ENCODE results near the gene MAU2. TPM values are rescaled to one million over a fixed set of nuclear protein-coding genes. Genes with fewer than 3 reads are reported as not detected.
"Not testable (repeated sequence)": the region's sequence is repeated elsewhere in the genome, so short reads cannot be mapped to it uniquely, and the experiment has no call there.

MAU2 gene
- total RNA-seq, 1 donor from 2014 or later, result 40.8 TPM

GRCh38 chr19:19347401-19348110 is 26.9 kb downstream of the MAU2 start:
- DNase-seq, result no peak

DNA sequence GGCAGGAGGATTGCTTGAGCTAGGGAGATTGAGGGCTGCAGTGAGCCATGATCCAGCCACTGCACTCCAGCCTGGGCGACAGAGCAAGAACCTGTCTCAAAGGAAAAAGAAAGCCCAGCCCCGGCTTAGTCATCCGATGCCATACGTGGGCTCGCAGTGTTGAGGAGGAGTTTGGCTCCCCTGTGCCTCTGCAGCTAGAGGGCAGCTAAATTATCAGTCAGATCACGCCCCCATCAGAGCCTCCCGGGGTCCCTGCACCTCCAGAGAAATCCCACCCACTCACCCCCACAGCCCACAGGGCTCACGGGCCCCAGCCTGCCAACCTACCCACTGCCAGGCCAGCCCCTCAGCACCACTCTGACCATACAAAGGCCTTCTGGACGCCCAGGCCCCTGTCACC is 27.6 kb downstream of the MAU2 start:
- no peak for DNase-seq

DNA sequence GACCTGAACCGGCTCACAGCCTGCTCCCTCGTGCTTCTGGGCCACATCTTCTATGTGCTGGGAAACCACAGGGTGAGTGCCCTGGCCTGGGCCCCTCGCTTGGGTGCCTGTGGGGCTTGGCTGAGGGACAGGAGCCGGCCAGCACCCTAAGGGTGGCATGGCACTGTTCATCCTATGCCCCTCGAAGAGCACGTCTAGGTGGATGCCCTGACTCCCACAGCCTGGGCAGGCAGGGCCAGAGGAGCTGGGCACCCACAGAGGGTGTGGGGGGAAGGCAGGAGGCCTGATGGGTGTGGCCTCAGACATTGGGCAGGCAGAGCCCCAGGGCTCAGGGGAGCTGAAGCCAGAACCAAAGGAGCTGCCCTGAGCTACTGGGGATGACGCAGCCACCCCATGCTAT is 28.7 kb downstream of the MAU2 start:
- no peak for DNase-seq

DNA sequence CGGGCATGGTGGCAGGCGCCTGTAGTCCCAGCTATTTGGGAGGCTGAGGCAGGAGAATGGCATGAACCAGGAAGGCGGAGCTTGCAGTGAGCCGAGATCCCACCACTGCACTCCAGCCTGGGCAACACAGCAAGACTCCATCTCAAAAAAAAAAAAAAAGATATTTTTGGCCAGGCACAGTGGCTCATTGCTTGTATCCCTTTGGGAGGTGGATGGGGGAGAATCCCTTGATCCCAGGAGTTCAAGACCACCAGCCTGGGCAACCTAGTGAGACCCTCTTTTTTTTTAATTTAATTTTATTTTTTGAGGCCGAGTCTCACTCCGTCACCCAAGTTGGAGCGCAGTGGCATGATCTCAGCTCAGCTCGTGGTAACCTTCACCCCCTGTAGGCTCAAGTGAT is 30.1 kb downstream of the MAU2 start:
- not testable (repeated sequence) for DNase-seq

DNA sequence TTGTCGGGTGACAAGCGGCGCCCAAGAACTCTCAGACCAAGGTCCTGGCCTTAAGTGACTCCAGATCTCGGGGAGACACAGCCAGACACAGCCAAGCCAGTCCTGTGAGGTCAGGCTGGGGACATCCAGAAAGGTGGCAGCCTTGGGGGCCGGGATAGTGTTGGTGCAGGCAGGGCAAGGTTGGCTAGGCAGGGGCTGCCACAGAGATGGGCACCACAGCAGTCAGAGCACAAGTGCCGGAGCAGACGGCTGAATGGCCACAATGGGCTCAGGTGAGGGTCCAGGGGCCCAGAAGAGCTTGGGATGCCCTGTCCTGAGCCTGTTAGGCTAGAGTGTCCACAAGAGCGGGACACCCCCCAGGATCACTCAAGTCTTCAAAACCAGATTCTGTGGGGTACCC is 32.2 kb downstream of the MAU2 start:
- no peak for DNase-seq

GRCh38 chr19:19354007-19354406 is 33.4 kb downstream of the MAU2 start:
- no peak for DNase-seq

DNA sequence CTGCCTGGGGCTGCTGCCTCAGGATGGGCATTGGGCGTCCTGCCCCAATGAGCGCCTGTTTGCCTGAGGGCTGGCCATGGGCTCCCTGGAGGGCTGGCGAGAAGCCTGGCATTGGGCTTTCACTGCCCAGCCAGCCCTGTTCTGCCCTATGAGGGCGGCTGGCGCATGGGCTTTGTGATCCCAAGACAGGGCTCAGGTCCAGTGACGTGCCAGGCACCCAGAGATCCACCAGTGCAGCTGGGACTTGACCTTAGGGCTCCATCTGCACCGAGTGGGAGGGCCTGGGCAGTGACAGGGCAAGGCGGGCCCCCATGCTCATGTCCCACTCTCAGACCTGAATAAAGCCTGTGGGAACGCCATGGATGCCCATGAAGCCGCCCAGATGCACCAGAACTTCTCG is 34.3 kb downstream of the MAU2 start:
- DNase-seq, result no peak

DNA sequence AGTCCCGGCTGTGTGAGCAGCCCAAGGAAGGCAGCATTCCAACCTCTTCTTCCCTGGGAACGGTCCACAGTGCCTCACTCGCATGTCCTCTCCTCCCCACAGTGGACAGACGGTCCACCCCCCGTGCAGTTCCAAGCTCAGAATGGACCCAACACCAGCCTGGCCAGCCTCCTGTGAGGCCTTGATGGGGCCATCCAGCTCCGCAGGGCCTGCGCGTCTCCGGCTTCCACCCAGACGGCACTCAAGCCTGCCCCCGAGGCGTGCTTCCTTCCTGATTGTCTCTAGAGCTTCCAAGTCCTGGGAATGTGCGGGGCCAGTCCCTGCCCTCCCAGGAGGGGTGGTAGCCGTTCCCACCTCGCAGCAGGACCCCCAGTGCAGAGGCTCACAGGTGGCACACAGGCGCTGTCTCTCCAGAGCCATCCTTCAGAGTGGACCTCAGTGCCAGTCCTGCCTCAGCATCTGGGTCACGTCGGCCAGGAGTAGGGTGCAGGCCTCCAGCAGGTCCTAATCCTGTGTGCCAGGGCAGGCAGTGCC is 35.0 kb downstream of the MAU2 start:
- no peak for DNase-seq

DNA sequence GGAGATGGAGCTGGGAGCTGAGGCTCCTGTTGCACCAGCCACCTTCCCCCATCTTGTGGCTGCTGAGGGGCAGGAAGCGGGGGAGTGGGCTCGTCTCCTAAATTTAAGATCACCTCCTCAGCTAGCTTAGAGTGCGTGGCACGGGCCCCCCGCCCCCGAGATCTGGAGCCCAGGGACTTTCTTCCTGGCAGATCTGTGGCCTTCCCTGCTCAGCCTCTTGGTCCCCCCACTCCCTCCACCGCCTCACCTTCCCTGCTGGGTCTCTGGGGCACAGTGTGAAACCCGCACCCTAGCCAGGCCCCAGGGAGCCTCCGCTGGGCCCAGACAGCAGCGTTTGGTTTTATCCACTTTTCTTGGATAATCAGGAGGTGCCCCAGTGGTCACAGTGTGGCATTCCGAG is 35.9 kb downstream of the MAU2 start:
- no peak for DNase-seq

DNA sequence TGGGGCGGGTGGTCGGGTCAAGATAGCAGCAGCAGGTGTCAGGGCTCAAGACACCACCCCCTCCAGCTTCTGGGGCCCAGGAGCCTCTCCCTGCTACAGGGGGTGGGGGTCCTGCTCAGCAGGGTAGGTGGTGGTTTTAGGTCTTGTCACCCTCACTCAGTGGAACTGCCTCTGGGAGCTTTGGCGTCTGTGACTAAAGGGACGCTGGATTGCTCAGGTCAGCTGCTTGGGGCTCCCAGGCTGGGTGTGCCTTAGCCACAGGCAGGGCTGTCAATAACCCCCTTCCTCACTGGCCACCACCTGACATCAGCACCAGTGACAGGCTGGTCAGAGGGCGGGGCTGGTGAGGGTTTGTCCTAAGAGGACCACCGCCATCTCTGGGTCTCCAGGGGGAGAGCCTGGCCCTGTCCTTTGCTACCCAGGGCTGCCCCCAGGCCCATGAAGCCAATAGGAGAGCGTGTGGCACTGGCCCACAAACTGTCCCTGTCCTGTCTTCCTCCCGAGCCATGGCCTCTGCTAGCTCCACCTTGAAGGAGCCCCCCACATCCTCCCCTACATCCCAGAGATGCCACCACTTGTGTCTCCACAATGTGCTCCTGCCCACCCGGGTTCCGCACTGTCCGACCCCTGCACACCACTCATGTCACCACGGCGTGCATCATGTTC is 36.4 kb downstream of the MAU2 start:
- DNase-seq, result no peak

GRCh38 chr19:19361075-19361594 is 40.5 kb downstream of the MAU2 start:
- DNase-seq, result peak; percentile 92

DNA sequence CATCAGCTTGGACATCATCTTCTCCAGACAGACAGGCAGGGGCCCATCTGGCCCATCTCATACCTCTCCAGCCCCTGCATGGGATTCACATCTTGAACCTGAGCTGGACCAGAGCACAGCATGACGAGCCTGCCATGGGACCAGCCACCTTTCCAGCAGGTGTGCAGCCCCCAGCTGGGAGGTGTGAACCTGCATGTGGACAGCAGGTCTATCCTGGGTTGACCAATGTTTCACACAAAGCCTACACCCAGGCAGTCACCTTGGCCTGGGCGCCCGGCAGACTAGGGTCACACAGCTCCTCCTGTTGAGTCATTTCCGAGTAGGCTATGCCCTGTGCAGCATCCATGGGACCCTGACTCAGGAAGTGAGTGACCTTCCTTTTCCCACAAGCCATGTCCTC is 41.4 kb downstream of the MAU2 start:
- no peak for DNase-seq

GRCh38 chr19:19366434-19367396 is 46.1 kb downstream of the MAU2 start:
- peak; percentile 81 for DNase-seq

- DNase-seq, result no peak
Measured at GRCh38 chr19:19368087-19368486, 47.5 kb downstream of the MAU2 start.

DNA sequence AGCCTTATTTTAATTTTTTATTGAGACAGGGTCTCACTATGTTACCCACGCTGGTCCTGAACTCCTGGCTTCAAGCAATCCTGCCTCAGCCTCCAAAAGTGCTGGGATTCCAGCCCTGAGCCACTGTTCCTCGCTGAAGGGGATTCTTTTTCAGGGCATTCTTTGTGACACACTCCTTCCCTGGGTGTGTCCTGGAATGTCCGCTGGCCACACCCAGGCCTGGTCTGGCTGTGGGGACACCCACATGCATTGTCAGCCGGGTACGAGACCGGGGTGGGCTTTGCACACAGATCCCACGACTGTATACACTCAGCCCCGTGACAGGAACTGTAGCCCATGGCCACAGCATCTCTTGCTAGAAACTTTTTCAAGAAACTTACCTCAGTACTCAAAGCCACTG is 50.4 kb downstream of the MAU2 start:
- DNase-seq, result no peak

GRCh38 chr19:19372656-19373416 is 52.2 kb downstream of the MAU2 start:
- DNase-seq, result peak; percentile 88

- DNase-seq, result no peak
Measured at GRCh38 chr19:19379527-19379926, 58.9 kb downstream of the MAU2 start.

GRCh38 chr19:19380316-19380715 is 59.7 kb downstream of the MAU2 start:
- not testable (repeated sequence) for DNase-seq

DNA sequence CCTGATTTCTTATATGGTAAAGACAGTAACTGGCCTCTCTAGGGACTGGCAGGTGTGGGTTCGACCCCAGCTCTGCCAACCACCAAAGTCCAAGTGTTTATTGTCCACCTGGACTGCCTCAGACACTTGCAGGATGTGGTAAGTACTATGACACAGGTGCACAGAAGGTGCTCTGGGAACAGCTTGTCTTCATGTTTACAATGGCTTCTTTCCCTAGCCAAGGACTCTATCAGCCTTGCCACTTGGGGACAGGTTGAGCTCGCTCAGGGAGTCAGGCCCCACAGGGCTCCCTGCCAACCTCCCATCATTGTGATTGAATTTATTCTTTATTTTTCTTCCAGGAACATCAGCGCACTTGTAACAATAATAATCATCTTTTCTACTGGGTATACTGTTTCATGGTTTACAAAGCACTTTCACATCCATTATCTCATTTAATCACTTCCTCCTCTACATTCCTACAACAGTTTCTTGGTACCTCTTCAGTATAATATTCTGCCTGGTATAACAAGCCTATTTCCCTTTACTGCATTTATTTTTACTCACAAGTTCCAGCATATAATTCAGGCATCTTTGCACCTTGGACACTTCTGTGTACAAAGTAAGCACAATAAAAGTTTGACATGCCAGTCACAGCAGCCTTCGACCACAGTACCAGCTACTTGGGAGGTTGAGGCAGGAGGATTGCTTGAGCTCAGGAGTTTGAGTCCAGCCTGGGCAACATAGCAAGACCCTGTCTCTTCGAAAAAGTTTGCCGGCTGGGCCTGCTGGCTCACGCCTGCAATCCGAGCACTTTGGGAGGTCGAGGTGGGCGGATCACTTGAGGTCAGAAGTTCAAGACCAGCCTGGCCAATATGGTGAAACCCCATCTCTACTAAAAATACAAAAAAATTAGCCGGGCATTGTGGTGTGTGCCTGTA is 60.6 kb downstream of the MAU2 start:
- DNase-seq, result peak; percentile 30

DNA sequence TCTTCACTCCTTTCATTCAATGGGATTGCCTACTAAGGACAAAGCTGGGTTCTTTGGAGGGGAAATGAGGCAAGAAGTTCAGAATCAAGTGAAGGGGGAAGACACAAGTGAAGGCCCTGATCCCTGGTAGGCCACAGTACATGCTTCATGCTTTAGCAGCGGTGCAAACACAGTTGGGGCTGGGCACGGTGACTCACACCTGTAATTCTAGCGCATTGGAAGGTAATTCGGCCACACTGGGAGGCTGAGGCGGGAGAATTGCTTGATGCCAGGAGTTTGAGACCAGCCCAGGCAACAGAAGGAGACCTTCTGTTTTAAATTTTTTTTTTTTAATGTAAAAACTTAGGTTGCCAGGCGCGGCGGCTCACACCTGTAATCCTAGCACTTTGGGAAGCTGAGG is 61.5 kb downstream of the MAU2 start:
- DNase-seq, result no peak

DNA sequence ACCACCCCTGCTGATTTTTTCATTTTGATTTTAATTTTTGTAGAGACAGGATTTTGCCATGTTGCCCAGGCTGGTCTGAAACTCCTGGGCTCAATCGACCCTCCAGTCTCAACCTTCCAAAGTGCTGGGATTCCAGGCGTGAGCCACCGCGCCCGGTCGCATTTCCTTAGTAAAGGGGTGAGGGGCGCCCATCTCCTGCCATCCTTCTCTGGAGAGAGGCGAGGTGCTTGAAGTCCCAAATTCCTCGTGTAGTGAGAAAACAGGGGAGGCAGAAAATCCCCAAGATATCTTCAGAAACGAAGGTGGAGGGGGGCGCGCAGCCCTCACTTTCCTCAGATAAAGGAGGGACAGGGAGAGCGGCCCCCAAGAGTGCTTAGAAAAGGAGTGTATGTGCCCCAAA is 63.9 kb downstream of the MAU2 start:
- no peak for DNase-seq

Measured in dermis blood vessel endothelial cell (primary cell).